ENCODE measurements around the gene CCDC116. TPM values are rescaled to one million over a fixed set of nuclear protein-coding genes. Genes with fewer than 3 reads are reported as not detected.
"Not testable (repeated sequence)": the region's sequence is repeated elsewhere in the genome, so short reads cannot be mapped to it uniquely, and the experiment has no call there.

CCDC116 gene
- total RNA-seq, 1 donor from 2014 or later = 1.3 TPM

DNA sequence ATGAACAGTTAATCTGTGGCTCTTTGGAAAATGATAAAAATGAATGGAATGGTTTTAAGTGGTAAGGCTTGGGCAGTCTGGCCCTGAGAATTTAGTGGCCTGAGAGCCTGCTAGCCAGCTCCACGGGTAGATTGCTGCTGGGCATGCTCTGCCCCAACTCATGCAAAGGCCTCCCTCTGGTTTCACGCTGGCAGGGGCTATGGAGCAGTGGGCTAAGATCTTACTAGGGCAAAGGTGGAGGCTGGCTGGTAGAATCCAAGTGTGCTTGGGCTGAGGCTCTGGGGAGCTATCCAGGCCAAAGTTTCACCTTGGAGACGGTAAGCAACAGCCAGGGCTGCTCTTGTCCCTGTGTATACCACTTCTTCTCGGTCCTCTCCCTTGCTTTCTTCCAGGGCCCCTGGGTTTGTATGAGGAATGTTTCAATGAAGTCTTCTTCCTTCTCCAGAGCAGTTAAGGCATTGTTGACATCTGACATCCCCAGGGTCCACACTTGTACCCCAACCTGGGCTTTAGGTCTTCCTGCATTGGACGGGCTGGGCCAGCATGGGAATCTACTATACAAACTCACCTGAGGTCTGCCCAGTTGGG is 37.6 kb upstream of the CCDC116 start:
- Mint-ChIP-seq H3K36me3 (peaks cover 30% of the 10 kb centered on the region), H3K27me3 (ENCODE audit: low read depth) (no peaks in the 10 kb centered on the region), H3K9me3 (no peaks in the 10 kb centered on the region), H3K27ac (no peak overlapping the region), H3K4me3 (no peak overlapping the region), H3K4me1 (peaks cover 5% of the 10 kb centered on the region)
- no peak for DNase-seq (ENCODE audit: low spot score in 2 of 2, unreplicated experiment in 2 of 2)
- TF ChIP-seq, protein P1, sequence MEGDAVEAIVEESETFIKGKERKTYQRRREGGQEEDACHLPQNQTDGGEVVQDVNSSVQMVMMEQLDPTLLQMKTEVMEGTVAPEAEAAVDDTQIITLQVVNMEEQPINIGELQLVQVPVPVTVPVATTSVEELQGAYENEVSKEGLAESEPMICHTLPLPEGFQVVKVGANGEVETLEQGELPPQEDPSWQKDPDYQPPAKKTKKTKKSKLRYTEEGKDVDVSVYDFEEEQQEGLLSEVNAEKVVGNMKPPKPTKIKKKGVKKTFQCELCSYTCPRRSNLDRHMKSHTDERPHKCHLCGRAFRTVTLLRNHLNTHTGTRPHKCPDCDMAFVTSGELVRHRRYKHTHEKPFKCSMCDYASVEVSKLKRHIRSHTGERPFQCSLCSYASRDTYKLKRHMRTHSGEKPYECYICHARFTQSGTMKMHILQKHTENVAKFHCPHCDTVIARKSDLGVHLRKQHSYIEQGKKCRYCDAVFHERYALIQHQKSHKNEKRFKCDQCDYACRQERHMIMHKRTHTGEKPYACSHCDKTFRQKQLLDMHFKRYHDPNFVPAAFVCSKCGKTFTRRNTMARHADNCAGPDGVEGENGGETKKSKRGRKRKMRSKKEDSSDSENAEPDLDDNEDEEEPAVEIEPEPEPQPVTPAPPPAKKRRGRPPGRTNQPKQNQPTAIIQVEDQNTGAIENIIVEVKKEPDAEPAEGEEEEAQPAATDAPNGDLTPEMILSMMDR (IDR thresholded peaks at IDR 0.05; ENCODE audit: unreplicated experiment) = no peak

DNA sequence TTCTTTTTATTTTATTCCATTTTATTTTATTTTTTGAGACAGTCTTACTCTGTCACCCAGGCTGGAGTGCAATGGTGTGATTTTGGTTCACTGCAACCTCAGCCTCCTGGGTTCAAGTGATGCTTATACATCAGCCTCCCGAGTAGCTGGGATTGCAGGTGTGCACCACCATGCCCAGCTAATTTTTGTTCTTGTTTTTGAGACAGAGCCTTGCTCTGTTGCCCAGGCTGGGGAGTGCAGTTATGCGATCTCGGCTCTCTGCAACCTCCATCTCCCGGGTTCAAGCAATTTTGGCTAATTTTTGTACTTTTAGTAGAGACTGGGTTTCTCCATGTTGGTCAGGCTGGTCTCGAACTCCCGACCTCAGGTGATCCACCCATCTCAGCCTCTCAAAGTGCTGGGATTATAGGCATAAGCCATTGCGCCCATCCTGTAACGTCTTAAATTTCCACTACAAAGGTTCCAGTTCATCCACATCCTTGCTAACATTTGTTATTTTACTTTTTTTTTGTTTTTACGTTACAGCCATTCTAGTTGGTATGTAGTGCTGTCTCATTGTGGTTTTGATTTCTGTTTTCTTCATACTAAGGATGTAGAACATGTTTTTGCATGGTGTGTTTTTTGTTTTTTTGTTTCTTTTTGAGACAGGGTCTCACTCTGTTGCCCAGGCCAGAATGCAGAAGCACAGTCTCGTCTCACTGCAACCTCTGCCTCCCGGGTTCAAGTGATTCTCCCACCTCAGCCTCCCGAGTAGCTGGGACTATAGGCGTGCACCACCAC is 36.0 kb upstream of the CCDC116 start:
- not testable (repeated sequence) for H3K9me3 Mint-ChIP-seq; H3K4me1 Mint-ChIP-seq; H3K4me3 Mint-ChIP-seq; H3K27ac Mint-ChIP-seq; H3K27me3 Mint-ChIP-seq (ENCODE audit: low read depth); DNase-seq (ENCODE audit: low spot score in 2 of 2, unreplicated experiment in 2 of 2)
- H3K36me3 Mint-ChIP-seq = peaks cover 30% of the 10 kb centered on the region

DNA sequence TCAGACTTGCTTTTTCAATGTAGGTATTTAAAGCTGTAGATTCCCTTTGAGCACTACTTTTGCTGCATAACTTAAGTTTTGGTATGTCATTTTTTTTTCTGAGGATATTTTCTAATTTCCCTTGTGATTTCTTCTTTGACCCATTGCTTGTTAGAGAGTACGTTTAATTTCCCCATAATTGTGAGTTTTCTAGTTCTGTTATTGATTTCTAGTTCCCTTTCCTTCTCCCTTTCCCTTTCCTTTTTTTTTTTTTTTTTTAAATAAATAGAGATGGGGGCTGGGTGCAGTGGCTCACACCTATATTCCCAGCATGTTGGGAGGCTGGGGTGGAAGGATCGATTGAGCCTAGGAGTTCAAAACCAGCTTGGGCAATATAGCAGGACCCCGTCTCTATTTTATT is 34.3 kb upstream of the CCDC116 start:
- peaks cover 30% of the 10 kb centered on the region for H3K36me3 Mint-ChIP-seq
- TF ChIP-seq, protein P1 (IDR thresholded peaks at IDR 0.05; ENCODE audit: unreplicated experiment) = no peak
- no peak overlapping the region for H3K4me3 Mint-ChIP-seq
- H3K4me1 Mint-ChIP-seq = no peaks in the 10 kb centered on the region
- H3K27me3 Mint-ChIP-seq (ENCODE audit: low read depth) = no peaks in the 10 kb centered on the region
- no peak overlapping the region for H3K27ac Mint-ChIP-seq
- DNase-seq (ENCODE audit: low spot score in 2 of 2, unreplicated experiment in 2 of 2) = no peak
- H3K9me3 Mint-ChIP-seq = no peaks in the 10 kb centered on the region

DNA sequence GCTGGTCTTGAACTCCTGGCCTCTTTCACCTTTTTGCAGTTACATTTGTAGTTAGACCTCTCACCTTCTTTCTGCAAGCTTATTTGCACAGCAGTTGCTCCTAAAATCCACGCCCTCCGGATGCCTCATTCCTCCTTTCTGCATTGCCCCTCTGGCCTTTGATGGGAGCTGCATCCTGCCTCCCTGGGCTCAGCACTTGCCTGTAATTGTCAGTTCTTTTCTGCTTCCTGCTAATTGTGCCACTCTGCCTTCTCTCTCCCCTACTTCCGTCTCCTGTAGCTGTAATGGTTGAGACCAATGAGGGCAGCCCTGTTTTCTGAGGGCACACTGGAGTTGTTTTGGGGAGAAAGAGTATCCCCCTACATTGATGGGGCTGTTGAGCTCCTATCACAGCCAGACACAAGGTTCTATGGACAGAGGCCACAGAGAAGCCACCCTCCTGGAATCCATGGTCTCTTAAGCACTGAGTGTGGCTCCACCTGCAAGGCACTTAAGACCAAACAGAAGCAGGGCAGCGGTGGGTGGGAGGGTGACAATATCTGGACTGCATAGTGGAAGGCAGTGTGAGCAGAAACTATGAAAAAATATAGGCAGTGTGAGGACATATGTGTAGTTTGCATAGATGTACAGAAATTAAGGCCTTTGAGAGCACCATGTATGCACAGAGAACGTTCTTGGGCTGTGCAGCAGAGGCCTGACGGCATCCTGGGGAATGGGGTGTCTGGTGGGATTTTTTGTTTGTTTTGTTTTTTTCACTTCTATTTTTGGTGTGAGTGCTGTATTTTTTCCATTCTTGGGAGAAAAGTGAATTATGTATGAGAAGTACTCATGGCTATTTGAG is 33.3 kb upstream of the CCDC116 start:
- no peaks in the 10 kb centered on the region for H3K9me3 Mint-ChIP-seq

DNA sequence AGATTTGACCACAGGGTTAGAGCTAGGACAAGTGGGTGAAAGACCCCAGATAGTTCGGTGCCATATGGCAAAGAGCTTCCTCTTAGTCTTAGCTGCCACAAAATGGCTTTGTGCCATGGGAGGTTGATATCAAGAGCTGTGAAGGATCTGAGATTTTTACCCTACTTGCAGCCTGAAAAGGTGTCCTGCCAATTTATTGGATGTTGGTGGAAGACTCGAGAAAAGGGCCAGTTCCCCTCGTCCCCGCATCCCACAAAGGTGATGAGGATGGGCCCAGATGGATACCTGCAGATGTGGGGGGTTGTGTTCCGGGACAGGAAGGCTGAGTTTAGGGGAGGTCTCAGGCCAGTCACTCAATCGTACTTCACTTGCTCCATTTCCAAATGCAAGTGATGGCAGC is 30.0 kb upstream of the CCDC116 start:
- no peak overlapping the region for H3K27ac Mint-ChIP-seq
- H3K27me3 Mint-ChIP-seq (ENCODE audit: low read depth) = no peaks in the 10 kb centered on the region
- no peaks in the 10 kb centered on the region for H3K4me1 Mint-ChIP-seq
- peaks cover 8% of the 10 kb centered on the region for H3K36me3 Mint-ChIP-seq
- DNase-seq (ENCODE audit: low spot score in 2 of 2, unreplicated experiment in 2 of 2) = no peak
- no peak overlapping the region for H3K4me3 Mint-ChIP-seq
- TF ChIP-seq, protein P1 (IDR thresholded peaks at IDR 0.05; ENCODE audit: unreplicated experiment) = no peak
- no peaks in the 10 kb centered on the region for H3K9me3 Mint-ChIP-seq

More for the DNA sequence above, 33.3 kb upstream of the CCDC116 start:
- Mint-ChIP-seq H3K27me3 (ENCODE audit: low read depth) (no peaks in the 10 kb centered on the region), H3K4me1 (no peaks in the 10 kb centered on the region), H3K27ac (peak overlapping the region; percentile 7), H3K4me3 (no peak overlapping the region), H3K36me3 (peaks cover 21% of the 10 kb centered on the region)
- TF ChIP-seq, protein P1 (IDR thresholded peaks at IDR 0.05; ENCODE audit: unreplicated experiment) = no peak
- DNase-seq (ENCODE audit: low spot score in 2 of 2, unreplicated experiment in 2 of 2) = no peak

DNA sequence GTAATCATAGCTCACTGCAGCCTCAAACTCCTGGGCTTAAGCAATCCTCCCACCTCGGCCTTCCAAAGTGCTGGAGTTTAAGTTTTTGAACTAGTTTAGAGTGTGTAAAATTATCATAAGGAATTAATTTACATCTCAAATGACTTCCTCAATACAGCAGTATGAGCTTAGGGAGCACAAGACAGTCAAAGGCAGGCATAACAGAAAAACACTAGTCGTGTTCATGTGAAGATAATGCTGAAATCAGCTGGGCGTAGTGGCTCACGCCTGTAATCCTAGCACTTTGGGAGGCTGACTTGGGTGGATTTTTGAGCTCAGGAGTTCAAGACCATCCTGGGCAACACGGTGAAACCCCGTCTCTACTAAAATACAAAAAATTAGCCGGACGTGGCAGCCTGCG is 28.6 kb upstream of the CCDC116 start:
- DNase-seq (ENCODE audit: low spot score in 2 of 2, unreplicated experiment in 2 of 2) = no peak
- TF ChIP-seq, protein P1 (IDR thresholded peaks at IDR 0.05; ENCODE audit: unreplicated experiment) = no peak
- H3K4me3 Mint-ChIP-seq = no peak overlapping the region
- no peaks in the 10 kb centered on the region for H3K27me3 Mint-ChIP-seq (ENCODE audit: low read depth)
- H3K4me1 Mint-ChIP-seq = no peaks in the 10 kb centered on the region
- H3K27ac Mint-ChIP-seq = no peak overlapping the region
- H3K36me3 Mint-ChIP-seq = peaks cover 9% of the 10 kb centered on the region
- no peaks in the 10 kb centered on the region for H3K9me3 Mint-ChIP-seq

All from mesothelial cell of epicardium (in vitro differentiated cells).